Mesenchymal stem cell (in vitro differentiated cells and primary cell): ENCODE measurements around the gene TCF4.

Experiments used
- DNase-seq: peaks from one replicate; pipeline ENCODE4 v3.0.0-alpha.2; 2013
- H2AFZ ChIP-seq: one replicate; pipeline ENCODE4 v1.6.1; 2013; ENCODE audit warnings: low read depth, mild to moderate bottlenecking, control low read depth, inconsistent platforms, low read length, moderate library complexity
- H2AK5ac ChIP-seq: 2 replicates; pipeline ENCODE4 v1.6.1; 2013; ENCODE audit warnings: low read length, moderate library complexity, mild to moderate bottlenecking, inconsistent platforms; ENCODE audit not compliant: severe bottlenecking
- H2BK120ac ChIP-seq: one replicate; pipeline ENCODE4 v1.6.1; 2013; ENCODE audit warnings: low read depth, mild to moderate bottlenecking, inconsistent platforms, low read length, moderate library complexity
- H2BK12ac ChIP-seq, 2 experiments: one replicate each; pipeline ENCODE4 v1.6.1; 2013; ENCODE audit warnings: inconsistent platforms in 2 of 2, low read length in 2 of 2, mild to moderate bottlenecking in 2 of 2, moderate library complexity in 2 of 2, control low read depth in 1 of 2
- H2BK15ac ChIP-seq: one replicate; pipeline ENCODE4 v1.6.1; 2013; ENCODE audit warnings: mild to moderate bottlenecking, low read depth, inconsistent platforms; ENCODE audit not compliant: poor library complexity, severe bottlenecking
- H2BK5ac ChIP-seq: 2 replicates; pipeline ENCODE4 v1.6.1; 2013; ENCODE audit warnings: low read depth, mild to moderate bottlenecking, low read length, control low read depth, inconsistent platforms; ENCODE audit not compliant: poor library complexity, severe bottlenecking
- H3K14ac ChIP-seq, 2 experiments: one replicate each; pipeline ENCODE4 v1.6.1; 2013; ENCODE audit warnings: inconsistent platforms in 2 of 2, low read length in 2 of 2, control low read depth in 1 of 2, mild to moderate bottlenecking in 1 of 2, moderate library complexity in 1 of 2
- H3K18ac ChIP-seq, 2 experiments: one replicate each; pipeline ENCODE4 v1.6.1; 2013; ENCODE audit warnings: inconsistent platforms in 2 of 2, low read length in 2 of 2, control low read depth in 1 of 2, low read depth in 1 of 2, mild to moderate bottlenecking in 1 of 2
- H3K23ac ChIP-seq, 2 experiments: one replicate each; pipeline ENCODE4 v1.6.1; 2013; ENCODE audit warnings: inconsistent platforms in 2 of 2, low read length in 2 of 2, mild to moderate bottlenecking in 2 of 2, moderate library complexity in 2 of 2, control low read depth in 1 of 2
- H3K27ac ChIP-seq: 2 replicates; pipeline ENCODE4 v1.5.1; 2013; ENCODE audit warnings: mild to moderate bottlenecking, moderate library complexity, low read length, control low read depth, inconsistent platforms; ENCODE audit not compliant: poor library complexity, severe bottlenecking
- H3K27me3 ChIP-seq, 2 experiments: 2 replicates each; pipeline versions ENCODE4 v1.6.1 to v1.7.0; 2013; ENCODE audit warnings: low read length in 2 of 2, mild to moderate bottlenecking in 2 of 2, moderate library complexity in 2 of 2, control low read depth in 1 of 2, inconsistent platforms in 1 of 2; ENCODE audit not compliant: control insufficient read depth in 1 of 2, insufficient read depth in 1 of 2
- H3K36me3 ChIP-seq, 2 experiments: 2 replicates each; pipeline versions ENCODE4 v1.6.1 to v1.7.0; 2013; ENCODE audit warnings: low read length in 2 of 2, control low read depth in 1 of 2, inconsistent platforms in 1 of 2, low read depth in 1 of 2, mild to moderate bottlenecking in 1 of 2; ENCODE audit not compliant: insufficient read depth in 2 of 2, control insufficient read depth in 1 of 2
- H3K4ac ChIP-seq, 2 experiments: one replicate each; pipeline ENCODE4 v1.6.1; 2013; ENCODE audit warnings: inconsistent platforms in 2 of 2, low read length in 2 of 2, mild to moderate bottlenecking in 2 of 2, moderate library complexity in 2 of 2, control low read depth in 1 of 2, low read depth in 1 of 2
- H3K4me1 ChIP-seq: 2 replicates; pipeline ENCODE4 v1.6.1; 2013; ENCODE audit warnings: low read depth, low read length, control low read depth; ENCODE audit not compliant: control insufficient read depth, insufficient read depth
- H3K4me2 ChIP-seq: 2 replicates; pipeline ENCODE4 v1.6.1; 2013; ENCODE audit warnings: low read length, mild to moderate bottlenecking, inconsistent platforms; ENCODE audit not compliant: poor library complexity, severe bottlenecking
- H3K4me3 ChIP-seq, 2 experiments: 2 replicates each; pipeline versions ENCODE4 v1.5.1 to v1.7.0; 2013; ENCODE audit warnings: low read length in 2 of 2, mild to moderate bottlenecking in 2 of 2, control low read depth in 1 of 2, low read depth in 1 of 2; ENCODE audit not compliant: insufficient read depth in 1 of 2
- H3K79me1 ChIP-seq: replicated peaks from 2 replicates; pipeline ENCODE4 v1.6.1; 2013; ENCODE audit warnings: mild to moderate bottlenecking, control low read depth, low read length, inconsistent platforms; ENCODE audit not compliant: poor library complexity, severe bottlenecking
- H3K9ac ChIP-seq: 2 replicates; pipeline ENCODE4 v1.7.0; 2013; ENCODE audit warnings: mild to moderate bottlenecking, low read length, moderate library complexity
- H3K9me3 ChIP-seq: 2 replicates; pipeline ENCODE4 v1.7.0; 2013; ENCODE audit warnings: mild to moderate bottlenecking, low read length; ENCODE audit not compliant: control insufficient read depth
- H4K8ac ChIP-seq: one replicate; pipeline ENCODE4 v1.6.1; 2013; ENCODE audit warnings: inconsistent platforms, mild to moderate bottlenecking, low read length, moderate library complexity
- H4K91ac ChIP-seq: one replicate; pipeline ENCODE4 v1.6.1; 2013; ENCODE audit warnings: mild to moderate bottlenecking, low read length, inconsistent platforms
- WGBS: methylation state at CpG from one replicate; pipeline ENCODE4 v1.1.7; 2013; ENCODE audit warnings: mixed read lengths; 5-methylcytosine and 5-hydroxymethylcytosine counted together

Gene TCF4

GRCh38 chr18:55400590-55401541 lies 187.1 kb downstream of the TCF4 start:
- Histone ChIP-seq H4K8ac (no peak overlapping the region), H3K4me1 (no peaks in the 10 kb centered on the region), H2AFZ (no peak overlapping the region)

DNA sequence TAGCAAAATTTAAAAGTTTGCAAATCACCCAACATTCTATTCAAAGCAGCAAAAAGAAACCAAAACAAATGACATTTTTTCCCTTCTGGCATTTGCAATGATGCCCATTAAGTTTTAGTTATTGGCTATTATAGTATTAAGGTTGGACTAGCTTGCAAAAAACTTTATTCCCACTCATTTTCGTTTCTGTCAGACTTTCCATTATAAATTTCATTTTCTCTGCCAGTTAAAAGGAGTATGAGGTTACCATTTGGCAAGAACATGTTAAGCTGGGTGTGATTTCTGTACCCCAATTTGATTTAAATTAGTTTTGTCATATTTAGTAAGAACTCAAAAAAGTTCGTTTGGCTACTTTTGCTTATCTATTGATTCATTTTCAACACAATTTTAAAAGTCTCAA lies 187.9 kb downstream of the TCF4 start:
- no CpG with 5 or more reads among the region's 2 CpGs for WGBS
- no peak overlapping the region for H3K4me2 ChIP-seq

More at GRCh38 chr18:55400590-55401541, 187.1 kb downstream of the TCF4 start:
- Histone ChIP-seq H3K4me3 (peak overlapping the region in 1 of 2 experiments; percentile 80), H3K14ac (no peak overlapping the region), H3K27ac (peak overlapping the region; percentile 90), H3K4ac (peak overlapping the region in 1 of 2 experiments; percentile 47), H3K36me3 (peaks cover 0 to 6% of the 10 kb centered on the region in 2 experiments), H3K4me2 (peak overlapping the region; percentile 80), H2BK15ac (peak overlapping the region; percentile 40), H3K9me3 (no peaks in the 10 kb centered on the region), H3K18ac (peak overlapping the region; percentile 69 to 91), H2BK5ac (no peak overlapping the region), H3K27me3 (no peaks in the 10 kb centered on the region), H3K23ac (no peak overlapping the region), H3K9ac (peak overlapping the region; percentile 89), H2BK120ac (peak overlapping the region; percentile 81), H2AK5ac (peak overlapping the region; percentile 78), H4K91ac (no peak overlapping the region), H2BK12ac (peak overlapping the region in 1 of 2 experiments; percentile 6), H3K79me1 (peaks cover 13% of the 10 kb centered on the region)
- DNase-seq: peak; percentile 58
- 21% methylated on average over 10 of the region's 12 CpGs for WGBS

DNA sequence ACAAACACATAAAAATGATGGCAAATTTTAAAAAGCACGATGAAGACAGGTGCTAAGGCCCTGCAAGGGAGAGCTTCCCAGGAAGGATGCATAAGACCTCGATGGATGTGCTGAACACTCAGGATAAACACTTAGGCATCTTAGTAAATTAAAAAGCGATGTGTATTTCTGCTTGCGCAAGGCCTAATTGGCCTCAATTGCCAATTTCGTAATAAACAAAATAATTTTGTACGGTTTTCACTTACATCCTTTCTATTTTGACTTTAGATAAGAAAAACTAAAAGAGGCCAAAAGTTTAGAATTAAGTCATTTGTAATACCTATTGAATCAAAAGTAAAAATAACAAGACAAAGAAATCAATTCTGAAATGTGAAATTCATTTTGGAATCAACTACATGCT lies 189.1 kb downstream of the TCF4 start:
- H3K4ac ChIP-seq: no peak overlapping the region
- 87% methylated on average over 4 of the region's 6 CpGs for WGBS
- peak overlapping the region; percentile 89 for H3K9ac ChIP-seq
- H3K27ac ChIP-seq: no peak overlapping the region
- no peak overlapping the region for H2AK5ac ChIP-seq
- no peak overlapping the region for H3K23ac ChIP-seq
- no peak overlapping the region for H2BK12ac ChIP-seq
- H2AFZ ChIP-seq: no peak overlapping the region
- no peak overlapping the region for H2BK120ac ChIP-seq
- H3K4me3 ChIP-seq: peak overlapping the region in 1 of 2 experiments; percentile 80
- H3K4me2 ChIP-seq: no peak overlapping the region
- no peaks in the 10 kb centered on the region for H3K4me1 ChIP-seq
- no peak overlapping the region for H3K18ac ChIP-seq
- no peaks in the 10 kb centered on the region for H3K9me3 ChIP-seq
- H3K27me3 ChIP-seq: no peaks in the 10 kb centered on the region
- no peak overlapping the region for H2BK15ac ChIP-seq
- H3K14ac ChIP-seq: no peak overlapping the region
- H4K91ac ChIP-seq: no peak overlapping the region
- H4K8ac ChIP-seq: no peak overlapping the region
- peaks cover 13% of the 10 kb centered on the region for H3K79me1 ChIP-seq
- DNase-seq: no peak
- no peak overlapping the region for H2BK5ac ChIP-seq
- H3K36me3 ChIP-seq: peaks cover 0 to 13% of the 10 kb centered on the region in 2 experiments

More for the DNA sequence above, 187.9 kb downstream of the TCF4 start:
- Histone ChIP-seq H3K14ac (no peak overlapping the region), H2BK12ac (no peak overlapping the region), H3K4me3 (peak overlapping the region in 1 of 2 experiments; percentile 80), H3K4me1 (no peaks in the 10 kb centered on the region), H3K9ac (peak overlapping the region; percentile 89), H3K27ac (no peak overlapping the region), H3K4ac (no peak overlapping the region), H3K9me3 (no peaks in the 10 kb centered on the region), H3K18ac (no peak overlapping the region), H2BK15ac (no peak overlapping the region), H3K79me1 (peaks cover 14% of the 10 kb centered on the region), H3K27me3 (no peaks in the 10 kb centered on the region), H2AK5ac (no peak overlapping the region), H4K91ac (no peak overlapping the region), H2BK5ac (no peak overlapping the region), H2BK120ac (no peak overlapping the region), H4K8ac (no peak overlapping the region), H2AFZ (no peak overlapping the region), H3K23ac (no peak overlapping the region), H3K36me3 (peaks cover 0 to 6% of the 10 kb centered on the region in 2 experiments)
- DNase-seq: no peak

- Histone ChIP-seq H3K36me3 (peaks cover 0 to 13% of the 10 kb centered on the region in 2 experiments), H3K9ac (no peak overlapping the region), H2BK15ac (no peak overlapping the region), H3K4me1 (no peaks in the 10 kb centered on the region), H3K9me3 (no peaks in the 10 kb centered on the region), H3K4me2 (no peak overlapping the region), H4K91ac (no peak overlapping the region), H2BK12ac (no peak overlapping the region), H3K14ac (no peak overlapping the region), H3K79me1 (peaks cover 14% of the 10 kb centered on the region), H2AK5ac (no peak overlapping the region), H3K27me3 (no peaks in the 10 kb centered on the region), H3K27ac (no peak overlapping the region), H3K18ac (no peak overlapping the region), H3K4ac (no peak overlapping the region), H4K8ac (no peak overlapping the region), H2BK5ac (no peak overlapping the region), H3K4me3 (no peak overlapping the region), H2BK120ac (no peak overlapping the region), H3K23ac (no peak overlapping the region), H2AFZ (no peak overlapping the region)
- DNase-seq: no peak
- no CpG with 5 or more reads among the region's 2 CpGs for WGBS
Observed at GRCh38 chr18:55396979-55397378, 191.0 kb downstream of the TCF4 start.
